NCI-H2227 (cell line): Measurements from ENCODE around the gene ZBTB8B.
A peak's percentile ranks its signal among the peaks of the same experiment; 100 is the strongest.
"Not testable (repeated sequence)": the region's sequence is repeated elsewhere in the genome, so short reads cannot be mapped to it uniquely, and the experiment has no call there.

Experiments
- DNase-seq: peaks from one replicate; lab custom pipeline; 2025; ENCODE audit not compliant: unreplicated experiment; lab: John Stamatoyannopoulos, UW

The ZBTB8B gene

GRCh38 chr1:32464716-32465577 is at the start of gene ZBTB8B:
ZBTB8B (plus strand) TSS chr1:32465072; CDS start chr1:32470625, 5,553 bp downstream.
- peak; percentile 98 for DNase-seq

DNA sequence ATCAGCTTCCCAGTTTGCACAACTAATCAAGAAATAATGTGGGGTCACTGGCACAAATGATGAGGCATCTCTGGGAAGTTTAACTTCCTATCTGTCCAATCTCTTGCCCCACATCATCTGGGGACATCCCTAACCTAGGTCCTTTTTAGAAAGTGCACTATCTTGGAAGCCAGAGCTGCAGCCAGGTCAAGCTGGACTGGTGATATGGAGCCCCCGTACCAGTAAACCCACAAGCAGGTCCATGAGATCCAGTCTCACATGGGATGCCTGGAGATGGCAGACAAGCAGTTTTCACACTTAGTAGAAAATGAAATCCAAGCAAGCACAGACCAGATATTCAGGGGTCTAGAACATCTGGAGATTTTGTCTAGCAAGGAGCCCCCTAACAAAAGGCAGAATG is 43.1 kb upstream of the ZBTB8B start:
- DNase-seq: no peak

- DNase-seq: peak; percentile 68
Observed at GRCh38 chr1:32426489-32427255, 38.2 kb upstream of the ZBTB8B start.

- no peak for DNase-seq
Observed at GRCh38 chr1:32427264-32427963, 37.5 kb upstream of the ZBTB8B start.

- DNase-seq: no peak
Observed at GRCh38 chr1:32431736-32432400, 33.0 kb upstream of the ZBTB8B start.

DNA sequence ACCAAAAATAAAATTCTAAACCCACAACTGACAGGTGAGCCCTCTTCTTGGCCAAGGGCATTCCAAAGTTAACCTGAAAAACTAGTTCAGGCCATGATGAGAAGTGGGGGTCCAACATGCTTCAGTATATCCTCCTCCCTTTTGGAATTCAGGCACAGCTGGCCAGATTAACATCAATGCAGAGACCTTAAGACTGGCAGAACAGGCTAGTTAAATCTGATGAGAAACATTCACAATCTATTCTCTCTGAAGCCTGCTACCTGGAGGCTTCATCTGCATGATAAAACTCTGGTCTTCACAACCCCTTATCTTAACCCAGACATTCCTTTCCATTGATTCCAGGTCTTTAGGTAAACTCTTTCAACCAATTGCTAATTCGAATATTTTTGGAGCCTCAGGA is 26.7 kb upstream of the ZBTB8B start:
- no peak for DNase-seq

DNA sequence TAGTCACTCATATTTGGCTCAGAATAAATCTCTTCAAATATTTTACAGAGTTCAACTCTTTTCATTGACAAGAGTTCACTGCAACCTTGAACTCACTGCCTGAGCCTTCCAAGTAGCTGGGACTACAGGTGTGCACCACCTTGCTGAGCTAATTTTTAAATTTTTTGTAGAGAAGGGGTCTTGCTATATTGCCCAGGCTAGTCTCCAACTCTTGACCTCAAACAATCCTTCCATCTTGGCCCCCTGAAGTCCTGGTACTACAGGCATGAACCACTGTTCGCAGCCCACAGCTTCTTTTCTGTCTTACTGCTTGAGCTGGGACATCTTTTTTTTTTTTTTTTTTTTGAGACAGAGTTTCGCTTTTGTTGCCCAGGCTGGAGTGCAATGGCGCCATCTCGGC is 26.1 kb upstream of the ZBTB8B start:
- DNase-seq: not testable (repeated sequence)

DNA sequence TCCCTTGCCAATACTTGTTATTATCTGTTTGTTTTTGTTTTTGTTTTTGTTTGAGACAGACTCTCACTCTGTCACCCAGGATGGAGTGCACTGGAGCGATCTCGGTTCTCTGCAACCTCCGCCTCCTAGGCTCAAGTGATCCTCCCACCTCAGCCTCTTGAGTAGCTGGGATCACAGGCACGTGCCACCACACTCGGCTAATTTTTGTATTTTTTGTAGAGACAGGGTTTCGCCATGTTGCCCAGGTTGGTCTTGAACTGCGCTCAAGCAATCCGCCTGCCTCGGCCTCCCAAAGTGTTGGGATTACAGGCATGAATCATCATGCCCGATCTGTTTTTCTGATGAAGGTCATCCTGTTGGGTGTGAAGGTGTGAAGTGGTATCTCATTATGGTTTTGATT is 23.4 kb upstream of the ZBTB8B start:
- DNase-seq: not testable (repeated sequence)

GRCh38 chr1:32447469-32448185 is 17.2 kb upstream of the ZBTB8B start:
- DNase-seq: no peak

DNA sequence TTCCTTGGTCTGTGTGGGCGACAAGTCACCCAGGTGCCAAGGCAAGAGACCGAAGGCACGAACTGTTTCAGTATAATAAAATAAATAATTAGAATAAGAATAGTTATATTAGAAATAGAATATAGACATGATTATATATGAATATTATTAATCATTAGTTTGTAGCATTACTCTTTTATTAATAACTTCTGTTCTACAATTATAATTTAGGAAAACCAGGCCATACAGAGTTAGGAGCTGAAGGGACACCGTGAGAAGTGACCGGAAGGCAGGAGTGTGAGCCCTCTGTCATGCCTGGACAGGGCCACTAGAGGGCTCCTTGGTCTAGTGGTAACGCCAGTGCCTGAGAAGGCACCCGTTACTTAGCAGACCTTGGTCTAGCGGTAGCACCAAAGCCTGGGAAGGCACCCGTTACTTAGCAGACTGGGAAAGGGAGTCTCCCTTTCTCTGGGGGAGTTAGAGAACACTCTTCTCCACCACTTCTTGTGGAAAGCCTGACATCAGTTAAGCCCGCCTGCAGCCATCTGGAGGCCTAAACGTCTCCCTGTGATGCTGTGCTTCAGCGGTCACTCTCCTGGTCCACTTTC is 16.6 kb upstream of the ZBTB8B start:
- peak; percentile 25 for DNase-seq

GRCh38 chr1:32448773-32449456 is 16.0 kb upstream of the ZBTB8B start:
- DNase-seq: no peak

DNA sequence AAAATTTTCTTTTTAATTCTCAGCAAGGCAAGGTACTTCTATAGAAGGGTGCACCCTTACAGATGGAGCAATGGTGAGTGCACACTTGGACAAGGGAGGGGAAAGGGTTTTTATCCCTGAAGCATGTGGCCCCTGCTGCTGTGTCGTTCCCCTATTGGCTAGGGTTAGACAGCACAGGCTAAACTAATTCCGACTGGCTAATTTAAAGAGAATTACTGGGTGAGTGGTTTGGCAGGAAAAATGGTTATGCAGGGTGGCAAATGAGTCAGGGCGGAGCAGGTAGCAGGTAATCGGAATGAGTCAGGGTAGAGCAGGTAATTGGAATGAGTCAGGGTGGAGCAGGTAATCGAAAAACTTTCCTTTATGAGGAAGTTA is 15.4 kb upstream of the ZBTB8B start:
- DNase-seq: not testable (repeated sequence)

GRCh38 chr1:32454726-32455125 is 10.1 kb upstream of the ZBTB8B start:
- DNase-seq: peak; percentile 79

- DNase-seq: no peak
Observed at GRCh38 chr1:32455958-32456357, 8.9 kb upstream of the ZBTB8B start.

DNA sequence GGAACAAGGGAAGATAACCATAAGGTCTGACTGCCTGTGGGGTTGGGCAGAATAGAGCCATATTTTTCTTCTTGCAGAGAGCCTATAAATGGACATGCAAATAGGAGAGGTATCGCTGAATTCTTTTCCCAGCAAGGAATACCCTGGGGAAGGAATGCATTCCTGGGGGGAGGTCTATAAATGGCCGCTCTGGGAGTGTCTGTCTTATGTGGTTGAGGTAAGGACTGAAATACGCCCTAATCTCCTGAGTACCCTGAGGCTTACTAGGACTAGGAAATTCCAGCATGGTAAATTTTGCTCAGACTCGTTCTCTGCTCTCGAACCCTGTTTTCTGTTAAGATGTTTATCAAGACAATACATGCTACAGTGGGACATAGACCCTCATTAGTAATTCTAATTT is 6.1 kb upstream of the ZBTB8B start:
- DNase-seq: not testable (repeated sequence)

DNA sequence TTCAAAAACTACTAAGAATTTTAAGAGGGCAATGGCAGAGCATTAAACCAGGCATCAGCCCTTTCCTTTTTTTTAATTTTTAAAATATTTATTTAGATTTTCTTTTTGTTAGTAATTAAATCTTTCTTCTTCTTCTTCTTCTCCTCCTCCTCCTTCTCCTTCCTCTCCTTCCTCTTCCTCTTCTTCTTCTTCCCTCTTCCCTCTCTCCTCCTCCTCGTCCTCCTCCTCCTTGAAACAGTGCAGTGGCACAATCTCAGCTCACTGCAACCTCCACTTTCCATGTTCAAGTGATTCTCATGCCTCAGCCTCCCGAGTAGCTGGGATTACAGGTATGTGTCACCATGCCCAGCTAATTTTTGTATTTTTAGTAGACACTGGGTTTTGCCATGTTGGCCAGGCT is 1.9 kb upstream of the ZBTB8B start:
- DNase-seq: not testable (repeated sequence)

DNA sequence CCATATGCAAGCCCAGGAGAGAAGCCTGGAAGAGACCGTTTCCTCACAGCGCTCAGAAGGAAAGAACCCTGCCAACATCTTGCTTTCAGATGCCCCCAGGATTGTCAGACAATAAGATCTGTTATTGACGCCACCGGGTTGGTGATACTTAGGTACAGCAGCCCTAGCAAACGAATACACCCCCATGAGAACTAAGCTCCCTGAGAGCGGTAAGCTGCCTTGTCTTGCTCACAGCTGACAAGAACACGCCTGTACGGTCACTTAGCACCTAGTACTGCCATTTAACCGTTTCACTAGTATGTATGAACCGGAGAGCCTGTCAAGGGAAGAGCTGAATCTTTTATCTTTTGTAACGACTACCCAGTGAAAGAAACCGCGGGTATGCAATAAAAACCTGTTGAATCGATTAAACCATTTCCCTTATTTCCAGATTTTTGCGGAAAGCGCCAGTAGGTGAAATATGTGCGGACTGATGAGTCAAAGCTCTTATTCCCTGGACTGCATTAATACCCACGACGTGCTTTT is 619 bp upstream of the ZBTB8B start:
- DNase-seq: peak; percentile 60

DNA sequence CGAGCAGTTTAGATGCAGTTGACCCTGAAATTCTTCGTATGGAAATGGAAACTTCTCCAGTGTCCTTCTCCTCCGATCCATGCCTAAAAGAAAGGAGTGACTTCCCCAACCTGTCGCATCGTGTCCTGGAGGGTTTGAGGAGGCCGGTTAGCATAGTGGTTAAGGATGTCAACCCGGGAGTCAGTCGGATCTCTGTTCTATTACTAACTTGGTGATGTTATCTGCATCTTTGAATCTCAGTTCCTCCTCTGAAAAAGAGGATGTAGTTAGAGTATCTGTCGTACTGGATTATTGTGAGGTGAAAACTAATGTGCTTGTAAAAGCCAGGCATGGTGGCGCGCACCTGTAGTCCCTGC is 684 bp downstream of the ZBTB8B start:
- peak; percentile 52 for DNase-seq

GRCh38 chr1:32466761-32467160 is 1.9 kb downstream of the ZBTB8B start:
- DNase-seq: no peak
